Testis (tissue), 2 donors: ENCODE measurements around the gene OBSCN.

Source experiments
- POLR2A ChIP-seq: fragments of 450-650 bp; IDR thresholded peaks from one replicate; pipeline ENCODE4 v1.6.1; 2017; ENCODE audit warnings: antibody characterized with exemption, mild to moderate bottlenecking, moderate library complexity
- TF ChIP-seq, protein P1 (sequence below), 3 experiments: fragments of 450-650 bp in 2 of 3; fragments of 200-600 bp in 1 of 3; sonication (generic) in 1 of 3; IDR thresholded peaks; one replicate each; pipeline ENCODE4 v1.5.1; 2016 to 2019; ENCODE audit warnings: antibody characterized with exemption in 3 of 3, mild to moderate bottlenecking in 2 of 3, moderate library complexity in 1 of 3

DNA sequence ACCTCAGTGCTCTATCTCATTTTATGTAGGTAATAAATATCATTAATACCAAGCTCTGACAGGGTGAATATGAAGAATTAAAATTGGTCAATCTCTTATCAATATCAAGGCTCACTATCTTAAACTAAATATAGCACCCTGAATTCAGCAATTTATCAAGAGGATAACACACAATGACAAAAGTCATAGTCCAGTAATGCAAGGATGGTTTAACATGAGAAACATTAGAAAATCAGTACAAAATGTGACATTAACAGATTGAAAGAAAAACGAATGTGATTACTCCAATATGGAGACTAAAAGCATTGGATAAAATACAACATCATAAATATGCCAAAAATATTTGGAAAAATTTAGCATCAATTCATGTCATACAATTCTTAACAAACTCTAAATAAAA is 53.9 kb downstream of the OBSCN start:
- TF ChIP-seq, protein P1, sequence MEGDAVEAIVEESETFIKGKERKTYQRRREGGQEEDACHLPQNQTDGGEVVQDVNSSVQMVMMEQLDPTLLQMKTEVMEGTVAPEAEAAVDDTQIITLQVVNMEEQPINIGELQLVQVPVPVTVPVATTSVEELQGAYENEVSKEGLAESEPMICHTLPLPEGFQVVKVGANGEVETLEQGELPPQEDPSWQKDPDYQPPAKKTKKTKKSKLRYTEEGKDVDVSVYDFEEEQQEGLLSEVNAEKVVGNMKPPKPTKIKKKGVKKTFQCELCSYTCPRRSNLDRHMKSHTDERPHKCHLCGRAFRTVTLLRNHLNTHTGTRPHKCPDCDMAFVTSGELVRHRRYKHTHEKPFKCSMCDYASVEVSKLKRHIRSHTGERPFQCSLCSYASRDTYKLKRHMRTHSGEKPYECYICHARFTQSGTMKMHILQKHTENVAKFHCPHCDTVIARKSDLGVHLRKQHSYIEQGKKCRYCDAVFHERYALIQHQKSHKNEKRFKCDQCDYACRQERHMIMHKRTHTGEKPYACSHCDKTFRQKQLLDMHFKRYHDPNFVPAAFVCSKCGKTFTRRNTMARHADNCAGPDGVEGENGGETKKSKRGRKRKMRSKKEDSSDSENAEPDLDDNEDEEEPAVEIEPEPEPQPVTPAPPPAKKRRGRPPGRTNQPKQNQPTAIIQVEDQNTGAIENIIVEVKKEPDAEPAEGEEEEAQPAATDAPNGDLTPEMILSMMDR (IDR thresholded peaks at IDR 0.05) = no peak
- TF ChIP-seq POLR2A = no peak
